ENCODE data around the gene GPR162.

Gene GPR162

GRCh38 chr12:6790496-6791150 lies 31.0 kb upstream of the GPR162 start:
- Histone ChIP-seq H3K36me3 (no peaks in the 10 kb centered on the region), H3K27me3 (ENCODE audit: insufficient read depth, low read depth, severe bottlenecking) (no peaks in the 10 kb centered on the region), H3K9me3 (ENCODE audit: severe bottlenecking) (no peaks in the 10 kb centered on the region), H3K27ac (no peak overlapping the region), H3K4me3 (ENCODE audit: low read depth, low read length) (no peak overlapping the region)
- DNase-seq, result no peak
- no peak for TF ChIP-seq CTCF (IDR thresholded peaks at IDR 0.05; ENCODE audit: low read depth, low read length)

DNA sequence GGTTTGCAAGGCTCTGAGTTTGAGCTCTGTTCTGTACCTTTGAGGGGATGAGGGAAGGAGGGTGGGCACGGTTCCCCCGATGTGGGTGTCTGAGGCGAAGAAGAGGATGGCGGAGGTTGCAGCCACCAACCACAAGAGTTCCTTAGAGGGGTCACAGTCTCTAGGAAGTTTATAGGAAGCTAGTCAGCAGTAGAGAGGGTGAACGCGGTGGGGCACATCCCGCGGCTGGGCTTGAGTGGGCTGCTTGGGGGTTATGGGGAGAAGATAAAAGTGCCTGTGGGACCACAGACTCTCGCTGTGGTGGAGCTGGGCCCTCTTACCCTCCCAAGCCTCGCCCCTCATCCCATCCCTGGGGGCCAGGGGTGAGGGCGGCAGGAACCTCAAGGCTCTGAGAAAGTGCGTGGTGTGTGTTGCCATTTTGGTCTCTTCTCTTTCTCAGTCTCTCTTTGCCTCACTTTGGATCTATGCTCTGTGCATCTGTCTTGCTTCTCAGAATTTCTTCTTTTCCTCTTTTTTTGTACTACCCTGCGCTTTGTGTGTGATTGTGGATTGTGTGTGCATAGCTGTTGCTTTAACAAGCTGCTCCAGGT lies 29.6 kb upstream of the GPR162 start:
- no peaks in the 10 kb centered on the region for H3K27me3 ChIP-seq (ENCODE audit: insufficient read depth, low read depth, severe bottlenecking)
- no peak for TF ChIP-seq CTCF (IDR thresholded peaks at IDR 0.05; ENCODE audit: low read depth, low read length)
- no peaks in the 10 kb centered on the region for H3K36me3 ChIP-seq
- H3K27ac ChIP-seq, result no peak overlapping the region
- H3K9me3 ChIP-seq (ENCODE audit: severe bottlenecking), result no peaks in the 10 kb centered on the region
- no peak for DNase-seq
- no peak overlapping the region for H3K4me3 ChIP-seq (ENCODE audit: low read depth, low read length)

GRCh38 chr12:6792522-6793201 lies 29.0 kb upstream of the GPR162 start:
- no peak for DNase-seq
- Histone ChIP-seq H3K9me3 (ENCODE audit: severe bottlenecking) (no peaks in the 10 kb centered on the region), H3K27ac (no peak overlapping the region), H3K4me3 (ENCODE audit: low read depth, low read length) (no peak overlapping the region), H3K36me3 (no peaks in the 10 kb centered on the region), H3K27me3 (ENCODE audit: insufficient read depth, low read depth, severe bottlenecking) (no peaks in the 10 kb centered on the region)
- TF ChIP-seq CTCF (IDR thresholded peaks at IDR 0.05; ENCODE audit: low read depth, low read length), result no peak

- Histone ChIP-seq H3K36me3 (no peaks in the 10 kb centered on the region), H3K27ac (no peak overlapping the region), H3K27me3 (ENCODE audit: insufficient read depth, low read depth, severe bottlenecking) (no peaks in the 10 kb centered on the region), H3K4me3 (ENCODE audit: low read depth, low read length) (no peak overlapping the region), H3K9me3 (ENCODE audit: severe bottlenecking) (no peaks in the 10 kb centered on the region)
- no peak for DNase-seq
- TF ChIP-seq CTCF (IDR thresholded peaks at IDR 0.05; ENCODE audit: low read depth, low read length), result no peak
These were observed 26.5 kb upstream of the GPR162 start for GRCh38 chr12:6795088-6795487.

DNA sequence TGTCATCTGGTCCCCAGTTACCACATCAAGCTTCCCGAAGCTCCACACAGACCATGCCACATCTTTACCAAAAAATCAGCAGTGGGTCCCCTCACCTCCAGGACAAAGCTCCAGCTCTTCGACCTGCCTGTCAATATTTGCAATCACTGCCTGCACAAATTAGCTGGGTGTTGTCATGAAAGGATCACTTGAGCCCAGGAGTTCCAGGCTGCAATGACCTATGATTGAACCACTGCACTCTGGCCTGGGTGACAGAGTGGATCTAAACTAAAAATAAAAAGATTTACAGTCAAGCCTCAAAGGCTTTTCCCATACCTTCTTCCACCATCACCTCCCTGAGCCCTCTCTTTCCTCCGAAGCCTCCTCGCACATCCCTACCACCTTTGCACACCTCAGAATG lies 25.0 kb upstream of the GPR162 start:
- Histone ChIP-seq H3K36me3 (no peaks in the 10 kb centered on the region), H3K9me3 (ENCODE audit: severe bottlenecking) (no peaks in the 10 kb centered on the region), H3K27me3 (ENCODE audit: insufficient read depth, low read depth, severe bottlenecking) (no peaks in the 10 kb centered on the region), H3K27ac (no peak overlapping the region), H3K4me3 (ENCODE audit: low read depth, low read length) (no peak overlapping the region)
- DNase-seq, result no peak
- no peak for TF ChIP-seq CTCF (IDR thresholded peaks at IDR 0.05; ENCODE audit: low read depth, low read length)

Data from WERI-Rb-1 (cell line).